Measurements from ENCODE around the gene INPP5D.
"Not testable (repeated sequence)": the region's sequence is repeated elsewhere in the genome, so short reads cannot be mapped to it uniquely, and the experiment has no call there.

INPP5D gene

DNA sequence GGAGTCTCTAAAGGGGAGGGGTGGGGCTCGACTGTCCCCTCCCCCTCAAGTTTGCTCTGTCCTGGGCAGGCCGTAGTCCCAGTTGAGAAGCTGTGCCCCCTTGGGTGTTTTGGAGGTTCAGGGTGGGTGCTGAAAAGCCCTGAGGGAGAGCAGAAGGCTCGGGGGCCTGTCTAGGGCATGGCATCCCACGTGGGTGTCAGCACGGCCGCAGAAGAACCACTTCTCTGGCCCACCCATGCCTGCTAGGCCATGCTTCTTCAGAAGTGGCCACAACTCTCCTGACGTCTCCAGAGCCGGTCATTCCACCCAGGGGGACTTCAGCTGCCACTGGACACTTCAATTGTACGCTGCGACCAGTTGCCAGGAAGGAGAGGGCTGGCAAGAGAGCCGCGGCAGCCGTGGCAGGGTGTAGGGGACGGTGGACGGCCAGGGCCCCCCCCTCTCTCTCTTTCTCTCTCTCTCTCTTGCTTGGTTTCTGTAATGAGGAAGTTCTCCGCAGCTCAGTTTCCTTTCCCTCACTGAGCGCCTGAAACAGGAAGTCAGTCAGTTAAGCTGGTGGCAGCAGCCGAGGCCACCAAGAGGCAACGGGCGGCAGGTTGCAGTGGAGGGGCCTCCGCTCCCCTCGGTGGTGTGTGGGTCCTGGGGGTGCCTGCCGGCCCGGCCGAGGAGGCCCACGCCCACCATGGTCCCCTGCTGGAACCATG lies at the start of gene INPP5D:
INPP5D (plus strand) TSS at position 546 of the 704 bp plus-strand sequence; CDS start at position 683, 137 bp downstream.
- DNase-seq, result no peak

DNA sequence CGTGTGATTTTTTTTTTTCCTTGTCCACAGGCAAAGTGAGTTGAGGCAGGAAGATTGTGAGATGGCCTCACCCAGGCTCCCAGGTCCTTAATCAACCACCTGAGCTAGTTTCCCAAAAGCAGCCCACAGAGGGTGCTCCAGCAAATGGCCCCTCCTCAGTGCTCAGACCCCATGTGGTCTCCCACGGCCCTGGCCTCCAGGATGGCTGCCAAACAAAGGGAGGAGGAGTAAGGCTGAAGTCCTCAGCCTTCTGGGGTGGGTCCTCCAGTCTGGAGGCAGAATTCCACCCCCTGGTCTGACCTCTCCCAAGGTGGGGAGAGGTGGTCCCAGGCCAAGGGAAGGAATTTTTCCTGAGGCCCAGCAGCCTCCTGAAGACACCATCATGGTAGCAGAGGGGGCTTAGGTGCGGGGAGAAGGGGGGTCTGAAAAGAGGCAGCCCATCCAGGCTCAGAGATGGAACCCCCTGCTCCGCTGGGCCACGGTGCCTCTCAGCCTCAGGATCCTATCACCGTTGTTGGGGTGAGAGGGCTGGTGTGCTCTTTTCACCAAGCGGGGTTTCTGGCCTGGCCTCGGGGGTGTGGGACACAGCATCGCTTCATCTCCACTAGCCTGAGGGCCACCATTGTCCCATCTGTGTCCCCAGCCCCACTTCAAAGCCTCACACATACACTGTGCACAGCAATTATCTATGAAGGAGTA lies 49.4 kb upstream of the INPP5D start:
- DNase-seq, result no peak

GRCh38 chr2:233011268-233011650 lies 48.9 kb upstream of the INPP5D start:
- no peak for DNase-seq

DNA sequence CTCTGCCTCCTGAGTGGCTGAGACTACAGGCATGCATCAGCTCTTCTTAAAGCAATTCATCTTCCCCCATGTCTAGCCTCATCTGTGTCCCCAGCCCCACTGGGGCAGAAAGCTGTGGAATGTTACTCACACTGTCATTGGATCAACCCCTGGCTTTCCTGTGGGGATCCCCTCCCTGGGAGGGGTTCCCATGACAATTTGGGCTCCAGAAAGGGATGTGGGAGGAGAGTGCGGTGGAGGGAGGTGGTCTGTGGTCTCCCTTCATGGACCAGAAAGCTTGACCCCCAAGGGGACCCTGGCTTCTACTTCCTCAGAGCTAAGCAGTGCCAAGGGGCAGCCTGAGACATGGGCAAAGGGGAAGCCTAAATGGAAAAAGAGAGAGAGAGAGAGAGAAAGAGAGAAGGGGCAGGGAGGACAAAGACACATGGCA lies 48.4 kb upstream of the INPP5D start:
- no peak for DNase-seq

DNA sequence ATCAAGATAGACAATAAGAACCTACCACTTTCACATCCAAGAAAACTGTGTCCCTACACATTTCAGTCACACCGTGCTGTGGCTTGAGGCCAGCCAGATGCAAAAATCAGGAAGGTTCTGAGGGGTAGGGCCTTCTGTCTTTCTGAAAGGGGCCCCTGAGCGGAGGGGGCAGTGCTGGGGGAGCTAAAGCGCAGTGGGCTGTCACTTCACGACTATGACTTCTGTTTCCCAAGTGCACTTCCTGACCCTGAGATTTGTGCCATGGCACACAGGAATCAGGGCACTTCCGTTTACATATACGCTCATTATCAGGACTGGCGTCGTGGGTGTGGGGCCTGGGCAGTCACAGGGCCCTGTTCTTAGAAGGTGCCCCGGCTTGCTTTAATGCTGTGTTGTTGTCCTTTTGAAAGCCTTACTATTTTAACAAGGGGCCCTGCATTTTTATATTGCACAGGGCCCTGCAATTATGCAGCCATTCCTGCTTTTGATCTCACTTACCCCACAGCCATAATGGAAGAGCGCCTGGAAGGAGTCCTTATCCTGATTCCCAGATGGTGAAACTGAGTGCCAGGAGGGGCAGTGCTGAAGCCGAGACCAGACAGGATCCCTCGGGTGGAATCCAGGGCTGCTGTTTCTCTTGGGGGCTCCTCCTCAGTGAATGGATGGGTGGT lies 47.7 kb upstream of the INPP5D start:
- DNase-seq, result no peak

- DNase-seq, result no peak
Observed at GRCh38 chr2:233013027-233013461, 47.1 kb upstream of the INPP5D start, which contains the start of gene NGEF. Gene NGEF (minus strand): TSS chr2:233013256. CDS start chr2:232974890, 38,366 bp downstream.

- no peak for DNase-seq
Observed at GRCh38 chr2:233013650-233014049, 46.5 kb upstream of the INPP5D start.

- no peak for DNase-seq
Observed at GRCh38 chr2:233015019-233015645, 45.0 kb upstream of the INPP5D start.

GRCh38 chr2:233017947-233018346 lies 42.2 kb upstream of the INPP5D start:
- no peak for DNase-seq

- DNase-seq, result not testable (repeated sequence)
Observed at GRCh38 chr2:233019610-233020009, 40.5 kb upstream of the INPP5D start.

DNA sequence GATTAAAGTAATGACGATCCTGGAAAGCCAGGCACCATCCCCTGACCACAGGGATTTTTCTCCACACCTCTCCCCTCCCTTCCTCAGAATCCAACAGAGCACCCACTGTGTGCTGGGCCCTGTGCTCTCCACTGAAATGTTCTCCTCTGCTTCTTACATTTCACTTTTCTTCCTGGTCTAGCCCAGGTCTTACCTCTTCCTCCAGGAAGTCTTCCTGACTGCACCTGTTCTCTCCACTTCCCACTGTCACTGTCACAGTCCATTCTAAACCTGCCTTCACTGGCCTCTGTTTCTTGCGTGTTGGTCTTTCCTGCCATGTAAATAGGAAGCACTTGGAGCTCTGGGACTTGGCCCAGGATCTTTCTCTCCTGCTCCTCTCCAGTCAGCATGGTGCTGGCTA lies 39.7 kb upstream of the INPP5D start:
- DNase-seq, result no peak

- no peak for DNase-seq
Observed at GRCh38 chr2:233021771-233022170, 38.4 kb upstream of the INPP5D start.

GRCh38 chr2:233022561-233022960 lies 37.6 kb upstream of the INPP5D start:
- no peak for DNase-seq

DNA sequence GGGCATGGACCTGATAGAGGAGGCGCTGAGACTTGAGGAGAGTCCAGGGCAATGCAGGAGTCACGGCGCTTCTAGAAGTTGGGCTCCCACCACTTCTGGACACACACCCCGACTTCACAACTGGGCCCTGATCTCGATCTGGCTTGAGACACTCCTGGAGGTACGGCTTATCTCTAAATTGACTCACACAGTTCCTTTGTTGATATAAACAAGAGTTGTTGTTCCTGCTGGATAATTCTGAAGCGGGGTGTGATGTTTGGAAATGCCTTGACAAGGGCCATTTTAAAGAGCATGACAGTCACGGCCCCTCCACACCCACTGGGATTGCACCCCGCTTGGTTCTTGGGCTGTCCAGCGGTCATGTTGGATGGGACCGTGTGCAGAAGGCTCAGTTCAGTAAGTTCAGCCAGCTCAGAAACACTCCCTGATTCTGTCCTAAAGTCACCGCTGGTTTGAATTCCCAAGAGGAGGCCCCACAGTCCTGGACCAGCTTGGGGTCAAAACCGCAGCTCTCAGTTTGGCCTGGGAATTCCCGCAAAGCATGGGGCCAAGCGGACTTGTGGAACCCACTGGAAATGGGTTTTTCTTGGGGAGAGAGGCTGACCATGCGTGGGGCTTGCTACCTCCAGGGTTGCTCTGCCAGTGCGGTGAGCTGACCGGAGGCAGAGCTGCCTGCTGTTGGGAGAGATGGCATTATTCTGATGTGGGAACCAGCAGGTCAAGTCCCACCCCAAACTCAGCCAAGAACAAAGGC lies 37.0 kb upstream of the INPP5D start:
- DNase-seq, result no peak

- no peak for DNase-seq
Observed at GRCh38 chr2:233023761-233024410, 36.3 kb upstream of the INPP5D start.

DNA sequence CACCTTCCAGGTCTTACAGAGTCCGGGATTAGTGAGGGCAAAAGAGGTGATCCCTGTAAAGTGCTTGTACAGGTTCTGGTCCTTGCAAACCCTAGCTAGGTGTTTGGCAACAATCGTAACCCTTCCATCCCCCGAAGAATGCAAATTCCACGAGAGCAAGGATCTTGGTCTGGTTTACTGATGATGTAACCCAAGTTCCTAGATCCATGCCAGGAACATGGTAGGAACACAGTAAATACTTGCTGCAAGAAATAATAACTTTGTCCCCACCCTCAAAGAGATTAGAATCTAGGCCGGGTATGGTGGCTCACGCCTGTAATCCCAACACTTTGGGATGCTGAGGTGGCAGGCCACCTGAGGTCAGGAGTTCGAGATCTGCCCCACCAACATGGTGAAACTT lies 34.4 kb upstream of the INPP5D start:
- no peak for DNase-seq

DNA sequence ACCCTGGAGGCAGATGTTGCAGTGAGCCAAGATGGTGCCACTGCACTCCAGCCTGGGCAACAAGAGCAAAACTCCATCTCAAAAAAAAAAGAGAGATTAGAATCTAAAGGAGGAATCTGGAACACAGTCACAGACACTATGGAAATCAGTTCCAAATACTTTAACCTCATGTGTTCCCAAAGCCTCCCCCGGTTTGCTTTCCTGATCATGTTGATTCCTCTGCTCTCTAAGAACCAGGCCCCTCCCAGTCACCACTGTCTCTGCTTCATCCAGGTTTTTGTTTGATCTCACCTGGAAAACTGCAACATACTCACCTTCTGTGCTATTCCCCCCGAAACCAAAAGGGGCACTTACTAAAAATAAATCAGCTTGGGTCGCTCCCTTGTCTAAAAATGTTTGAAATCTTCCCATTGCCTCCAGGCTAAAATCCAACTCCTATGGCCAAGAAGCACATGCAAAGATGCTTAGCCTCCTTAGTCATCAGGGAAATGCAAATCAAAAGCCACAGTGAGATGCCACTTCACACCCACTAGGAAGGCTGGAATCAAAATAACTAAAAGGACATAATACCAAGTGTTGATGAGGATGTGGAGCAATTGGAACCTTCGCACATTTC lies 33.8 kb upstream of the INPP5D start:
- peak; percentile 11 for DNase-seq

DNA sequence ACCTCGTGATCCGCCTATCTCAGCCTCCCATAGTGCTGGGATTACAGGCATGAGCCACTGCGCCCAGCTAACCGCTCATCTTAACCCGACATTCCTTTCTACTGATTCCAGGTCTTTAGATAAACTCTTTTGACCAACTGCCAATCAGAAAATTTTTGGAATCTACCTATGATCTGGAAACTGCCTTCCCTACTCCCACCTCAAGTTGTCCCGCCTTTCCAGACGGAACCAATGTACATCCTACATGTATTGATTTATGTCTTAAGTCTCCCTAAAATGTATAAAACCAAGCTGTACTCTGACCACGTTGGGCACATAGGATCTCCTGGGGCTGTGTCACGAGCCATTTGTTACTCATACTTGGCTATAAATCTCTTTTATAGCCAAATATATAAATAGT lies 30.8 kb upstream of the INPP5D start:
- no peak for DNase-seq

GRCh38 chr2:233031556-233032500 lies 28.3 kb upstream of the INPP5D start:
- no peak for DNase-seq

Measured in amniotic stem cell (primary cell).